GM12892 (cell line): ENCODE measurements around the gene DLG4.
A peak's percentile ranks its signal among the peaks of the same experiment; 100 is the strongest.
"Not testable (repeated sequence)": the region's sequence is repeated elsewhere in the genome, so short reads cannot be mapped to it uniquely, and the experiment has no call there.

Experiments
- DNase-seq: peaks from one replicate; pipeline ENCODE4 v3.0.0; 2011; ENCODE audit not compliant: insufficient read length
- FAIRE-seq: peaks from 2 replicates; lab custom pipeline; 2011; peaks lifted over from hg19 to GRCh38; lab: Jason Lieb, UNC
- POLR2A ChIP-seq: IDR thresholded peaks from 2 replicates; pipeline ENCODE4 v1.6.1; 2011; ENCODE audit warnings: low read depth, low read length, control low read depth
- POLR2AphosphoS5 ChIP-seq: IDR thresholded peaks from 2 replicates; pipeline ENCODE4 v1.6.1; 2011; ENCODE audit warnings: low read depth, low read length, control low read depth
- TAF1 ChIP-seq: IDR thresholded peaks from 2 replicates; pipeline ENCODE4 v1.6.1; 2011; ENCODE audit warnings: low read depth, mild to moderate bottlenecking, control low read depth, low read length, borderline replicate concordance

The DLG4 gene

GRCh38 chr17:7191069-7191468 is 28.6 kb downstream of the DLG4 start:
- FAIRE-seq (no peak), DNase-seq (peak; percentile 17)
- TF ChIP-seq POLR2AphosphoS5: no peak
- TF ChIP-seq TAF1: no peak
- TF ChIP-seq POLR2A: no peak

DNA sequence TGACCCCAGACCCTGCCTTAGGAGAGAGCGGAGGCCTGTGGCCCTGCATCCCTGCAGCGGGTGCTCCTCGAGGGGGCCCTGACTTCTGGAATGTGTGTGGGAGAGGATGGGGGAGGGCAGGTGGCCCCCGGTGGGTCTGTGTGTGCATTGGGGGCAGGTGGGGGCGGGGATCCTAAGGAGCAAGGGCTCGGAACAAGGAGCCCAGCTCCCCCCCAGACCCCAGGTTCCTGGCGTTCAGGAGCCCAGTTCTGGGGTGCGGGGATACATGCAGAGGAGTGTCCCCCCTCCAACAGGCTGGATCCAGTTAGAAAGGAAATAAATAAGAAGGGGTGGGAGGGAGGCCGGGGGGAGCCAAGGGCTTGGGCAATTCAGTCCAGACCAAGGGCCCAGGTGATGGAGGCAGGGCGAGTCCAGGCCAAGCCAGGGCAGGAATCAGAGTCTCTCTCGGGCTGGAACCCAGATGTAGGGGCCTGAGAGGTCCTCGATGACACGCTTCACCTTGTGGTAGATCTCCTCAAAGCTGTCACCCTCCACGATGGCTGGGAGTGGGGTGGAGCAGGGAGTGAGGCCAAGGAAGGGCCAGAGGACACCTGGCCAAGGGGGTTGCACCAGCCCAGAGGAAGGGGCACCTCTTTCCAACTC is 29.2 kb downstream of the DLG4 start:
- DNase-seq: peak; percentile 13
- no peak for FAIRE-seq
- TF ChIP-seq TAF1: no peak
- TF ChIP-seq POLR2AphosphoS5: no peak
- TF ChIP-seq POLR2A: no peak

GRCh38 chr17:7186241-7186640 is 33.4 kb downstream of the DLG4 start:
- DNase-seq (peak; percentile 31), FAIRE-seq (no peak)
- TF ChIP-seq POLR2AphosphoS5: no peak
- no peak for TF ChIP-seq TAF1
- TF ChIP-seq POLR2A: no peak

DNA sequence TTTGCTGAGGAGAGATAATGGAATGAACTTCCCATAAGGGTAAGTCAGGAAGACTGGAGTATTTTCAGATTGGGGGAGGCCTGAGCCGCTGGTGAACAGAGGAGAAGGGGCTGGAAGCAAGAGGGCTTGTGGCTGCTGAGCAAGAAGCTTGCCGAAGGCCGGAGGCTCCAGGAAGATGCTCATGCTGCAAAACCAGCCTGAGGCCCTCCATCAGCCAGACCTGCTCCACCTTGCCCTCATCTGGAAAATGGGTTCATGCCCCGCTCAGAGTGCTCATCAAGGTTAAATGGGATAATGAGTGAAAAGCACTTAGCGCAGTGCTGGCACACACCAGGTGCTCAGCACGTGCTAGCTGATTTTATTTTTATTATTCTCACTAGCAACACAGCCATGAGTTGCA is 35.0 kb downstream of the DLG4 start:
- no peak for FAIRE-seq
- no peak for TF ChIP-seq POLR2A
- no peak for TF ChIP-seq TAF1
- no peak for TF ChIP-seq POLR2AphosphoS5

DNA sequence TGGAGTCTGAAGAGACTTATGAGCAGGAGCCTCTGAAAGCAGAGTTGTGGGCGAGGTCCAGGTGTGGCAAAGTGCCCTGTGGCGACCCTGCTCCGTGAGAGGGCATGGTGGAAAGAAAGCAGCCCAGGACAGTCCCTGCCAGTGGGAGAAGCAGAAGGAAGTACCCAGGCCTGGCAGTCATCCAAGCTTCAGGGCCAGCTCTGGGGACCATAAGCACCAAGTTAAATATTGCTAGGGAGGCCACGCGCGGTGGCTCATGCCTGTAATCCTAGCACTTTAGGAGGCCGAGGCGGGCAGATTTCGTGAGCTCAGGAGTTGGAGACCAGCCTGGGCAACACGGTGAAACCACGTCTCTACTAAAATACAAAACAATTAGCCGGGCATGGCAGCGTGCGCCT is 35.5 kb downstream of the DLG4 start:
- no peak for DNase-seq
- TF ChIP-seq POLR2AphosphoS5: no peak
- TF ChIP-seq POLR2A: no peak
- TF ChIP-seq TAF1: no peak
- FAIRE-seq: no peak

More for the DNA sequence above, 35.0 kb downstream of the DLG4 start:
- no peak for DNase-seq

DNA sequence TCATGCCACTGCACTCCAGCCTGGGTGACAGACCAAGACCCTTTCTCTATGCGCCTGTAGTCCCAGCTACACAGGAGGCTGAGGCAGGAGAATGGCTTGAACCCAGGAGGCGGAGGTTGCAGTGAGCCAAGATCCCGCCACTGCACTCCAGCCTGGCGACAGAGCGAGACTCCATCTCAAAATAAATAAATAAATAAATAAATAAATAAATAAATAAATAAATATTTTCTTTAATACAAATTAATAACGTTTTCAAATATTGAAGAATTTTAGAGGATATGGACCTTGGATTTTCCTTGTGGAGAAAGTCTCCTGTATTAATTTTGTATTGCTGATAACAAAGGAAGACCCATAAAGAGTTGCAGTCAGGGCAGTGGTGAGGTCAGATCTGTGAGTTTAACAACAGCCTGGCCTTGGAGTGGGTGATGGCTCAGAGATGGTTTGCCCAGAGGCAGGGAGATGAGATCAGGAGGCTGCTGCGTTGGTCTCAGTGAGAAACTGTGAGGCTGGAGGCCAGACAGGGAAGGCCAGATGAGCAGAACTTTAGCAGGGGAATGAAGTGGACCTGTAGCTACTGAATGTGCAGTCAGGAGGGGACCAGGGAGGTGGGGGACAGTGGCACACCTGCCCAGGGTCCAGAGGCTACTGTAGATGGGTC is 36.1 kb downstream of the DLG4 start:
- no peak for DNase-seq
- FAIRE-seq: no peak
- no peak for TF ChIP-seq TAF1
- no peak for TF ChIP-seq POLR2A
- TF ChIP-seq POLR2AphosphoS5: no peak

DNA sequence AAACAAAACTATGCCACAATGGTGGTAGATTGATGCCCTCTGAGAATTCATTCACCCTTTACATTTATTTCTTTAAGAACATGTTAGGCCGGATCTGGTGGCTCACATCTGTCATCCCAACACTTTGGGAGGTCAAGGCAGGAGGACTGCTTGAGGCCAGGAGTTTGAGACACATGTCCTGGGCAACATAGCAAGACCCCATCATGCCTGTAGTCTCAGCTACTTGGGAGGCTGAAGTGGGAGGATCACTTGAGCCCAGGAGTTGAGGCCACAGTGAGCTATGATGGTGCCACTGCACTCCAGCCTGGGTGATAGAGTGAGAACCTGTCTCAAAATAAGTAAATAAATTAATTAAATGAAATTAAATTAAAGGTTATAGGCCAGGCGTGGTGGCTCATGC is 37.5 kb downstream of the DLG4 start:
- not testable (repeated sequence) for DNase-seq, FAIRE-seq

DNA sequence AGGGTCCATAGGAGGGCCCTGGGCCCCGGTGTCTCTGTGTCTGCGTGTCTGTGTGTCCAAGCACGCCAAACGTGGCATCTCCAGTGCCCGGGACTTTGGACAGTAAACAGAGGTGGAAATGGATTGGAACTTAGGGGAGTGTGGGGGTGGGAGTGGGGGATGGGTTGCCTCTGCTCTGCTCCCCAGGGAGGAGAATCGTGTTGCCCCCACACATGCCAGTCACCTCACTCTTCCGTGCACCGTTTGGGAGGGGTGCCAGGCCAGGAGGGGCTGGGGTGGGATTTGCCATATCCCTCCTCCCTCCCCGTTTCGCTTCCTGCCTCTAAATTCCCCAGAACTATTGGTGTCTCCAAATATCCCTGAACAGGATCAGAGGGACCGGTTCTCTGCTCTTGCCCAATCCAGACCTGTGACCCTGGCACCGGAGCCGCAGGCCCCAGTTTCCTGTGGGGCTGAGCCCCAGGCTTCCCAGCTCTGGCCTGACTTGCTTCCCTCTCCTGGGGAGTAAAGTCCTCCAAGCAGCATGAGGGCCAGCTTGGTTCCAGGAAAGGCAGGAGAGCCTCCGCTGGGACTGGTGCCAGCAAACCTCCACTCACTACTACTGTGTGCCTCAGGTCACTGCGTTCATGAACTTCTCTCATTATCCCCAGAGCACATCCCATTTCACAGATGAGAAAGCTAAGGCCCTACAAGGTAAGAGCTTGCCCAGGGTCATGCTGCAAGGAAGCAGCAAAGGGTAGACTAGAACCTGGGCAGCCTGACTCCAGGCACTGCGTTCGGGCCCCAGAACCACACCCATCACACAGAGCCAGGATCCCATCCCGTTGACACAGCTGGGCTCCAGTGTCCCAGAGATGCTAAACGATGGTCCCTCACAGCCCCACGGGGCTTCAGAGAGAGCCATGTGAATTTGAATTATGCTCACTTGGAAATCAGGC is 40.0 kb downstream of the DLG4 start, which contains the start of gene ASGR1:
Gene ASGR1 (minus strand): TSS at position 54 of the 938 bp plus-strand sequence. CDS start 807 bp downstream, outside the sequence.
- no peak for DNase-seq
- no peak for TF ChIP-seq TAF1
- FAIRE-seq: no peak

DNA sequence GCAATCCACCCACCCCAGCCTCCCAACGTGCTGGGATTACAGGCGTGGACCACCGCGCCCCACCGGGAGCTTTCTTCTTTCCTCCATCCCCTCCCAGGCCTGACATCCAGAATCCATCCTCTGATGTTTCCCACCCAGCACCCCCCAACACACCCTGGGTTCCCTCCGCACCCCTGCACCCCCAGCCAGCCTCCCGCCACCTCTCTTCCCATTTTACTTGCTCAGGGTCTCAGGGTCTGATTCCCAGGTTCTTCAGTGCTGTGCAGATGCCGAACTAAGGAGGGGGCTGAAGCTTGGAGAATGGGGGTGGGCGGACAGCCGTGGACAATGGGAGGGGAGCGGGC is 40.7 kb downstream of the DLG4 start:
- DNase-seq (no peak), FAIRE-seq (no peak)
- TF ChIP-seq TAF1 (no peak), POLR2AphosphoS5 (no peak), POLR2A (no peak)

DNA sequence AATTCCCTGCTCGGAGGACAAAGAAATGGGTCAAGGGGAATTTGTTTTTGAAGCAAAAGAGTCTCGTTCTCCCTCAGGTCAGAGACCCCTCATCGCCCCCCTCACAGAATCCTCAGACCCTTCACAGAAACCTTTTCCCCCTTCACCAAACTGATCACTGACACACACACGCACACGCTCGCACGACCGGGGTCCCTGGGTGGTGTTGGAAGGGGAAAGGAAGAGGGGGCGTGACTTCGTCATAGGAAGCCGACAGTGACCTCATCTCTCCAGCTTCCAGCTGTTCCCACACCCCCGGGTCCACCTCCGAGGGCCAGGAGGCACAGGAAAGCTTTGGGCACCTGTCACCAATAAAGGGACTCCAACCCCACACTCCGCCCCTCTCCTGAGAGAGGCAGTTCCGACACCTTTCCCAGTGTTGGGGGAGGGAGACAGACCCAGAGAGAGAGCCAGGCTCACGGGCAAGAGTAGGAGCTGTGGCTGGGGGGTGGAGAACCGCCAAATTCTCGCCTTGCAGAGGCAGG is 41.6 kb downstream of the DLG4 start:
- no peak for TF ChIP-seq POLR2A
- TF ChIP-seq POLR2AphosphoS5: no peak
- TF ChIP-seq TAF1: no peak
- DNase-seq (no peak), FAIRE-seq (no peak)

DNA sequence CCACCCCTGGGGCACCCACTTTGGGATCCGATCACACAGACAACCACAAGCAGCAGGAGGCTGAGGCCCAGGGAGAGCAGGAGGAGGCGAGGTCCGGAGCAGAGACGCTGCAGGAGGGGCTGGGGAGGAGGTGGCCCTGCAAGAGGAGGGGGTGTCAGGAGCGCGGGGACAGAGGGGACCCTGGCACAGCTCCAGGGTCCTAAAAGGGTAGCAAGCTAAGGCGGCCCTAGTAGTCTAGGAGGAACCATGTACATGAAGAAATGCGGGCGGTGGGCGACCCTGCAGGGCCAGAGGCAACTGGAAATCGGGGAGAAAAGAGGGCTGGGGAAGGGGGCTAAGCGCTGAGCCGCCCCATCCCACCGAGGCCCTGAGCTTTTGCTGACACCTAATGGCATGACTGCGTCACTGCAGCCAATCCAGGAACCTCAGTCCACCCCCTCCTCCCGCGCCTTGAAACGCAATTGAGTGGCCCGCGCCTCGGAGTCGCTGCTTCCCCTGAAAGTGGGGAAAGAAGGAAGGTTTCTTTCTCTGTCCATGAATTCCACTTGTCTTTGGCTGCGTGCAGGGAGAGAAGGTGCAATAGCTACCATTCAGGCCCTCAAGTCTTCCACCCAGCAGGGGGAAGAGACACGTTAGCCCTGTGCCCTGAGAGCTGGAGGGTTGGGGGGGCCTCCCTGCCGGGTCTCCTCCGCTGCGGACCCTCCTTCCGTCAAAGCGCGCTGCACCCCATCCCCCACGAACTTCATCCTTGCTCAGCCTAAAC is 42.3 kb downstream of the DLG4 start:
- TF ChIP-seq TAF1 (no peak), POLR2AphosphoS5 (no peak), POLR2A (no peak)
- no peak for FAIRE-seq
- peak; percentile 85 for DNase-seq
